Fibroblast of lung (primary cell): ENCODE results near the gene TNFAIP2. TPM values are rescaled to one million over a fixed set of nuclear protein-coding genes. Genes with fewer than 3 reads are reported as not detected.
A peak's percentile ranks its signal among the peaks of the same experiment; 100 is the strongest.

Experiments used
- DNase-seq, 2 donors: peaks; one replicate each; pipeline versions ENCODE4 v3.0.0 to v3.0.0-alpha.2; 2010; ENCODE audit warnings: low read depth in 2 of 2
- H2AFZ ChIP-seq: 2 replicates; pipeline ENCODE4 v1.5.1; 2012; ENCODE audit warnings: low read length, control low read depth, inconsistent platforms
- H3K27ac ChIP-seq: 2 replicates; pipeline ENCODE4 v1.5.1; 2011; ENCODE audit warnings: low read length, control low read depth; ENCODE audit not compliant: insufficient read depth
- H3K27me3 ChIP-seq: 2 replicates; pipeline ENCODE4 v1.5.1; 2011; ENCODE audit warnings: mild to moderate bottlenecking, low read length; ENCODE audit not compliant: control insufficient read depth, insufficient read depth
- H3K36me3 ChIP-seq: 2 replicates; pipeline ENCODE4 v1.5.1; 2011; ENCODE audit warnings: low read length; ENCODE audit not compliant: control insufficient read depth, insufficient read depth
- H3K4me1 ChIP-seq: 2 replicates; pipeline ENCODE4 v1.5.1; 2011; ENCODE audit warnings: low read length; ENCODE audit not compliant: control insufficient read depth, insufficient read depth; ENCODE audit errors: extremely low read depth
- H3K4me2 ChIP-seq: 2 replicates; pipeline ENCODE4 v1.5.1; 2011; ENCODE audit warnings: low read length, control low read depth; ENCODE audit not compliant: insufficient read depth; ENCODE audit errors: extremely low read depth
- H3K4me3 ChIP-seq, 4 experiments: fragments of 200-600 bp in 1 of 4; sonication (generic) in 1 of 4; replicated peaks in 1 of 4; 2 replicates each; pipeline ENCODE4 v1.5.1; 2011 to 2016; ENCODE audit warnings: low read length in 4 of 4, low read depth in 3 of 4, mild to moderate bottlenecking in 3 of 4, control low read depth in 2 of 4, inconsistent platforms in 1 of 4, mixed read lengths in 1 of 4; ENCODE audit not compliant: insufficient read depth in 1 of 4; ENCODE audit errors: control extremely low read depth in 1 of 4
- H3K79me2 ChIP-seq: 2 replicates; pipeline ENCODE4 v1.5.1; 2012; ENCODE audit warnings: mild to moderate bottlenecking, low read length, inconsistent platforms; ENCODE audit not compliant: control insufficient read depth, insufficient read depth
- H3K9ac ChIP-seq: 2 replicates; pipeline ENCODE4 v1.5.1; 2011; ENCODE audit warnings: mild to moderate bottlenecking, low read length, control low read depth; ENCODE audit not compliant: insufficient read depth
- H3K9me3 ChIP-seq: 2 replicates; pipeline ENCODE4 v1.5.1; 2012; ENCODE audit warnings: low read depth, low read length; ENCODE audit not compliant: control insufficient read depth, insufficient read depth
- H4K20me1 ChIP-seq: 2 replicates; pipeline ENCODE4 v1.5.1; 2011; ENCODE audit warnings: low read length; ENCODE audit not compliant: control insufficient read depth, insufficient read depth; ENCODE audit errors: extremely low read depth
- CTCF ChIP-seq, 2 donors: IDR thresholded peaks in 1 of 2; conservative IDR thresholded peaks in 1 of 2; 1 replicate in 1 of 2; 2 replicates in 1 of 2; pipeline ENCODE4 v1.5.1; 2011 to 2012; ENCODE audit warnings: low read length in 2 of 2, control low read depth in 1 of 2, inconsistent platforms in 1 of 2, low read depth in 1 of 2, mild to moderate bottlenecking in 1 of 2
- EZH2 ChIP-seq: IDR thresholded peaks from 2 replicates; pipeline ENCODE4 v1.5.1; 2012; ENCODE audit warnings: low read length, control low read depth, mild to moderate bottlenecking; ENCODE audit errors: missing control alignments
- polyA plus RNA-seq, 2 donors: library from polyadenylated mRNA; depleted of rRNA in 1 of 2; stranded (reverse) in 1 of 2; unstranded in 1 of 2; fragments of >200 nt; gene quantifications; 2 replicates each; pipeline ENCODE4 v1.2.1, GENCODE V29; 2011 to 2012; ENCODE audit warnings: missing spikeins in 1 of 2
- total RNA-seq: library from RNA; depleted of rRNA; stranded (reverse); fragments of >200 nt; gene quantifications from 2 replicates; pipeline ENCODE4 v1.2.1, GENCODE V29; 2014

The TNFAIP2 gene
- total and polyA plus RNA-seq, 2 donors (not counting 1 experiment from before 2014, with no cell fraction given): 71.5 to 139 TPM

- Histone ChIP-seq H3K27ac (no peak overlapping the region), H3K36me3 (peaks cover 13% of the 10 kb centered on the region), H3K79me2 (peaks cover 10% of the 10 kb centered on the region), H3K4me1 (peaks cover 31% of the 10 kb centered on the region), H2AFZ (no peak overlapping the region), H4K20me1 (no peaks in the 10 kb centered on the region), H3K9me3 (no peaks in the 10 kb centered on the region), H3K27me3 (no peaks in the 10 kb centered on the region), H3K9ac (no peak overlapping the region), H3K4me2 (peak overlapping the region; percentile 84), H3K4me3 (peak overlapping the region in 2 of 4 experiments; percentile 53 to 72)
- no peak for DNase-seq
- no peak for TF ChIP-seq CTCF (conservative IDR thresholded peaks at IDR 0.05 in 1 of 2, IDR thresholded peaks at IDR 0.05 in 1 of 2; ENCODE audit: low read depth in 1 of 2, low read length in 2 of 2)
- no peak for TF ChIP-seq EZH2
Measured at GRCh38 chr14:103124501-103125001, 1.3 kb downstream of the TNFAIP2 start.

GRCh38 chr14:103125098-103126070 is 2.1 kb downstream of the TNFAIP2 start:
- Histone ChIP-seq H3K4me3 (peak overlapping the region in 1 of 4 experiments; percentile 72), H3K79me2 (peaks cover 10% of the 10 kb centered on the region), H3K9me3 (no peaks in the 10 kb centered on the region), H3K36me3 (peaks cover 19% of the 10 kb centered on the region), H3K4me1 (peaks cover 31% of the 10 kb centered on the region), H3K27ac (no peak overlapping the region), H3K9ac (no peak overlapping the region), H3K4me2 (no peak overlapping the region), H4K20me1 (no peaks in the 10 kb centered on the region), H2AFZ (no peak overlapping the region), H3K27me3 (no peaks in the 10 kb centered on the region)
- no peak for DNase-seq
- TF ChIP-seq EZH2 (no peak), CTCF (conservative IDR thresholded peaks at IDR 0.05 in 1 of 2, IDR thresholded peaks at IDR 0.05 in 1 of 2; ENCODE audit: low read depth in 1 of 2, low read length in 2 of 2) (no peak)

GRCh38 chr14:103126088-103126872 is 3.0 kb downstream of the TNFAIP2 start:
- H3K27ac ChIP-seq: no peak overlapping the region
- no peaks in the 10 kb centered on the region for H3K27me3 ChIP-seq
- H3K79me2 ChIP-seq: peaks cover 10% of the 10 kb centered on the region
- no peaks in the 10 kb centered on the region for H3K9me3 ChIP-seq
- H3K36me3 ChIP-seq: peaks cover 22% of the 10 kb centered on the region
- H3K4me3 ChIP-seq: peak overlapping the region in 2 of 4 experiments; percentile 17 to 72
- no peak overlapping the region for H3K9ac ChIP-seq
- TF ChIP-seq CTCF (conservative IDR thresholded peaks at IDR 0.05 in 1 of 2, IDR thresholded peaks at IDR 0.05 in 1 of 2; ENCODE audit: low read depth in 1 of 2, low read length in 2 of 2) (no peak), EZH2 (no peak)
- no peak overlapping the region for H2AFZ ChIP-seq
- H3K4me1 ChIP-seq: peaks cover 32% of the 10 kb centered on the region
- DNase-seq: no peak
- peak overlapping the region; percentile 59 for H3K4me2 ChIP-seq
- no peaks in the 10 kb centered on the region for H4K20me1 ChIP-seq
